Endothelial cell of umbilical vein (primary cell): ENCODE results near the gene CLIC1. TPM values are rescaled to one million over a fixed set of nuclear protein-coding genes. Genes with fewer than 3 reads are reported as not detected.
A peak's percentile ranks its signal among the peaks of the same experiment; 100 is the strongest.

ENCODE experiments used
- BruUV-seq: library from RNA; stranded (reverse); fragments of 400-500 nt; replicated peaks from 2 replicates; lab custom pipeline; 2021; lab: Mats Ljungman, UMichigan
- CTCF ChIA-PET: fragments of 300-600, 350-600 bp; sonication (Branson Sonifier 250); formaldehyde crosslinking; loops from one replicate; lab custom pipeline; 2021; ENCODE audit warnings: antibody characterized with exemption, inconsistent platforms; lab: Charles Lee
- POLR2A ChIA-PET: fragments of 300-600, 350-600 bp; sonication (Branson Sonifier 250); formaldehyde crosslinking; loops from one replicate; lab custom pipeline; 2021; ENCODE audit warnings: antibody characterized with exemption, inconsistent platforms; lab: Charles Lee
- DNase-seq: peaks from one replicate; pipeline ENCODE4 v3.0.0-alpha.2; 2011; ENCODE audit warnings: low read depth, low spot score
- FAIRE-seq: peaks from 2 replicates; lab custom pipeline; 2011; peaks lifted over from hg19 to GRCh38; lab: Jason Lieb, UNC
- H2AFZ ChIP-seq: 2 replicates; pipeline ENCODE4 v1.6.0; 2012; ENCODE audit warnings: low read depth, low read length, control low read depth, inconsistent platforms
- H3K27ac ChIP-seq: 2 replicates; pipeline ENCODE4 v1.5.1; 2011; ENCODE audit warnings: low read depth, mild to moderate bottlenecking, control low read depth, low read length, moderate library complexity; ENCODE audit not compliant: insufficient read depth
- H3K27me3 ChIP-seq, 2 experiments: 2 replicates each; pipeline versions ENCODE4 v1.6.0 to v1.6.1; 2011; ENCODE audit warnings: low read length in 2 of 2, mixed read lengths in 1 of 2; ENCODE audit not compliant: control insufficient read depth in 2 of 2, insufficient read depth in 2 of 2
- H3K36me3 ChIP-seq, 2 experiments: 2 replicates in 1 of 2; 3 replicates in 1 of 2; pipeline ENCODE4 v1.5.1; 2011; ENCODE audit warnings: low read length in 2 of 2, mild to moderate bottlenecking in 1 of 2, moderate library complexity in 1 of 2; ENCODE audit not compliant: control insufficient read depth in 2 of 2, insufficient read depth in 2 of 2; ENCODE audit errors: extremely low read depth in 1 of 2
- H3K4me1 ChIP-seq: 3 replicates; pipeline ENCODE4 v1.5.1; 2011; ENCODE audit warnings: mild to moderate bottlenecking, low read length; ENCODE audit not compliant: control insufficient read depth, insufficient read depth; ENCODE audit errors: extremely low read depth
- H3K4me2 ChIP-seq: 2 replicates; pipeline ENCODE4 v1.6.1; 2011; ENCODE audit warnings: low read length, control low read depth, mixed read lengths; ENCODE audit not compliant: insufficient read depth
- H3K4me3 ChIP-seq, 3 experiments: fragments of 200-600 bp in 1 of 3; sonication (generic), shearing (Covaris generic) in 1 of 3; replicated peaks in 1 of 3; 2 replicates each; pipeline ENCODE4 v1.5.1; 2011 to 2016; ENCODE audit warnings: control low read depth in 3 of 3, low read length in 3 of 3, mild to moderate bottlenecking in 2 of 3, inconsistent platforms in 1 of 3, low read depth in 1 of 3, moderate library complexity in 1 of 3; ENCODE audit not compliant: insufficient read depth in 1 of 3
- H3K79me2 ChIP-seq: 2 replicates; pipeline ENCODE4 v1.6.0; 2012; ENCODE audit warnings: low read length, inconsistent platforms; ENCODE audit not compliant: control insufficient read depth, insufficient read depth
- H3K9ac ChIP-seq: replicated peaks from 2 replicates; pipeline ENCODE3; 2011; ENCODE audit warnings: low read length, control low read depth; ENCODE audit not compliant: insufficient read depth; ENCODE audit errors: extremely low read depth
- H3K9me1 ChIP-seq: replicated peaks from 3 replicates; pipeline ENCODE4 v1.6.0; 2011; ENCODE audit warnings: mild to moderate bottlenecking, low read length; ENCODE audit not compliant: control insufficient read depth, insufficient read depth; ENCODE audit errors: extremely low read depth
- H3K9me3 ChIP-seq: replicated peaks from 2 replicates; pipeline ENCODE4 v1.5.1; 2012; ENCODE audit warnings: low read length, inconsistent platforms; ENCODE audit not compliant: control insufficient read depth, insufficient read depth
- H4K20me1 ChIP-seq: replicated peaks from 2 replicates; pipeline ENCODE3; 2011; ENCODE audit warnings: mild to moderate bottlenecking, low read length; ENCODE audit not compliant: control insufficient read depth, insufficient read depth; ENCODE audit errors: extremely low read depth
- EZH2 ChIP-seq: IDR thresholded peaks from 2 replicates; pipeline ENCODE4 v1.6.1; 2012; ENCODE audit warnings: borderline replicate concordance, low read depth, mild to moderate bottlenecking, moderate library complexity, low read length, inconsistent platforms; ENCODE audit not compliant: severe bottlenecking
- FOS ChIP-seq: IDR thresholded peaks from 2 replicates; pipeline ENCODE4 v1.6.1; 2011; ENCODE audit warnings: mild to moderate bottlenecking, low read length, moderate library complexity, borderline replicate concordance; ENCODE audit not compliant: insufficient read depth
- GATA2 ChIP-seq: IDR thresholded peaks from 2 replicates; pipeline ENCODE4 v1.7.0; 2011; ENCODE audit warnings: low read depth, mild to moderate bottlenecking, moderate library complexity, mixed read lengths, low read length; ENCODE audit not compliant: insufficient read length, insufficient read depth
- JUN ChIP-seq: IDR thresholded peaks from 2 replicates; pipeline ENCODE4 v1.6.1; 2011; ENCODE audit warnings: borderline replicate concordance, low read depth; ENCODE audit not compliant: insufficient read length, insufficient read depth
- MYC ChIP-seq: IDR thresholded peaks from one replicate; pipeline ENCODE4 v1.6.1; 2011; ENCODE audit warnings: mild to moderate bottlenecking, low read depth, low read length
- POLR2A ChIP-seq: IDR thresholded peaks from 2 replicates; pipeline ENCODE4 v1.6.1; 2012; ENCODE audit warnings: low read depth, mild to moderate bottlenecking, control low read depth, low read length
- POLR2AphosphoS5 ChIP-seq: IDR thresholded peaks from 2 replicates; pipeline ENCODE4 v1.6.1; 2012; ENCODE audit warnings: low read depth, mild to moderate bottlenecking, control low read depth, low read length, moderate library complexity; ENCODE audit not compliant: insufficient read depth
- dilution Hi-C: fragments of 300-500 bp; cut with MboI; formaldehyde crosslinking; loops from one replicate; pipeline ENCODE4 v1.15.0; 2019; ENCODE audit warnings: low sequenced_read_pairs; ENCODE audit not compliant: extremely low pct_ligation_motif_present
- intact Hi-C: fragments of 100-400 bp; cut with micrococcal nuclease; formaldehyde crosslinking; loops from one replicate; pipeline ENCODE4 v1.10.0; 2022
- polyA plus RNA-seq, 4 experiments: library from polyadenylated mRNA; depleted of rRNA in 3 of 4; stranded (reverse) in 3 of 4; unstranded in 1 of 4; fragments of >200 nt; gene quantifications; 2 replicates each; pipeline versions ENCODE4 v1.2.1 to v1.2.3, GENCODE V29; 2011 to 2012; ENCODE audit warnings: missing spikeins in 1 of 4
- total RNA-seq: library from RNA; stranded (reverse); gene quantifications from 2 replicates; pipeline ENCODE4 v1.2.3, GENCODE V29; 2021
- TF ChIP-seq, protein P1 (sequence below), 2 donors: IDR thresholded peaks; 1 replicate in 1 of 2; 2 replicates in 1 of 2; pipeline ENCODE4 v1.5.1; 2011; ENCODE audit warnings: low read length in 2 of 2, mild to moderate bottlenecking in 2 of 2, moderate library complexity in 2 of 2, control low read depth in 1 of 2, inconsistent platforms in 1 of 2, low read depth in 1 of 2; ENCODE audit not compliant: insufficient read depth in 1 of 2; ENCODE audit errors: extremely low read depth in 1 of 2

Gene CLIC1
- total and polyA plus RNA-seq, 2 donors (not counting 3 experiments of a cell fraction or from before 2014, with no cell fraction given): 543 to 578 TPM

DNA sequence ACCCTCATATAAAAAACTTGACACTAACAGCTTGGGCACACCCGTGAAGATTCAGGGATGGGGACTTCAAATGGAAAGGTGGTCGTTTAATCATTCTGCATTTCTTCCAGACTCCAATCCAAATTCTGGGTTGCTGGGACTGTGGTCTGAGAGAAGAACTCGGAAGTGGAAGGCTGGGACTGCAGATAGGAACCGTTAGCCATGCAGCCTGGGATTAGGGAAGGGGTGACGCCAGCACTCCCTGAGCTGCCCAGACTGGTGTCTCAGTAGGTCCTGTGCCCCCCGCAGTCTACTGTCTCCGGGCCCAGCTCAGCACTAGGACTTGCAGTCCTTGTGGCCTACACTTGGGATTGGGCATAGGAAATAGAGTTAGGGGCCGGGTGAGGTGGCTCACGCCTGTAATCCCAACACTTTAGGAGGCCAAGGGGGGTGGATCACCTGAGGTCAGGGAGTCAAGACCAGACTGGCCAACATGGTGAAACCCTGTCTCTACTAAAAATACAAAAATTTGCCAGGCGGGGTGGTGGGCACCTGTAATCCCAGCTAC is 511 bp upstream of the CLIC1 start:
- H3K27ac ChIP-seq: peak overlapping the region; percentile 94

More for the DNA sequence above, 511 bp upstream of the CLIC1 start:
- Histone ChIP-seq H3K4me2 (peak overlapping the region; percentile 93), H4K20me1 (no peaks in the 10 kb centered on the region), H3K79me2 (peaks cover 42% of the 10 kb centered on the region), H3K4me3 (peak overlapping the region in 2 of 3 experiments; percentile 86 to 98), H2AFZ (peak overlapping the region; percentile 8), H3K9ac (peak overlapping the region; percentile 96), H3K9me1 (no peaks in the 10 kb centered on the region), H3K9me3 (no peaks in the 10 kb centered on the region), H3K4me1 (peaks cover 41% of the 10 kb centered on the region), H3K27me3 (no peaks in the 10 kb centered on the region), H3K36me3 (peaks cover 7 to 17% of the 10 kb centered on the region in 2 experiments)
- no peak for FAIRE-seq
- no peak for DNase-seq
- CTCF ChIA-PET: interaction anchor here (0.7 to 6.0 kb wide), 8 partner anchors 25 to 94 kb away, joined by 3 to 55 read pairs (median 3); partner anchors contain the start of genes HSPA1B, LY6G5B and VARS1
- BruUV-seq: TSS peak; percentile 4
- TF ChIP-seq GATA2 (no peak), POLR2AphosphoS5 (no peak), POLR2A (no peak), MYC (no peak), JUN (no peak), EZH2 (no peak), FOS (no peak)
- TF ChIP-seq, protein P1, sequence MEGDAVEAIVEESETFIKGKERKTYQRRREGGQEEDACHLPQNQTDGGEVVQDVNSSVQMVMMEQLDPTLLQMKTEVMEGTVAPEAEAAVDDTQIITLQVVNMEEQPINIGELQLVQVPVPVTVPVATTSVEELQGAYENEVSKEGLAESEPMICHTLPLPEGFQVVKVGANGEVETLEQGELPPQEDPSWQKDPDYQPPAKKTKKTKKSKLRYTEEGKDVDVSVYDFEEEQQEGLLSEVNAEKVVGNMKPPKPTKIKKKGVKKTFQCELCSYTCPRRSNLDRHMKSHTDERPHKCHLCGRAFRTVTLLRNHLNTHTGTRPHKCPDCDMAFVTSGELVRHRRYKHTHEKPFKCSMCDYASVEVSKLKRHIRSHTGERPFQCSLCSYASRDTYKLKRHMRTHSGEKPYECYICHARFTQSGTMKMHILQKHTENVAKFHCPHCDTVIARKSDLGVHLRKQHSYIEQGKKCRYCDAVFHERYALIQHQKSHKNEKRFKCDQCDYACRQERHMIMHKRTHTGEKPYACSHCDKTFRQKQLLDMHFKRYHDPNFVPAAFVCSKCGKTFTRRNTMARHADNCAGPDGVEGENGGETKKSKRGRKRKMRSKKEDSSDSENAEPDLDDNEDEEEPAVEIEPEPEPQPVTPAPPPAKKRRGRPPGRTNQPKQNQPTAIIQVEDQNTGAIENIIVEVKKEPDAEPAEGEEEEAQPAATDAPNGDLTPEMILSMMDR (IDR thresholded peaks at IDR 0.05; ENCODE audit: extremely low read depth in 1 of 2, insufficient read depth in 1 of 2, low read depth in 1 of 2, low read length in 2 of 2): no peak
- dilution Hi-C loops: no loop called here
- POLR2A ChIA-PET: interaction anchor here (0.5 to 3.2 kb wide), 7 partner anchors 25 to 91 kb away, joined by 3 to 19 read pairs (median 3); partner anchors contain the start of genes HSPA1A, HSPA1B and HSPA1L
- intact Hi-C loops: loop anchor here (10.0 kb wide), 1 partner anchor 192 kb away; the partner anchor contains the start of genes ATP6V1G2, DDX39B and NFKBIL1
